RPMI8226 (cell line): ENCODE data around the gene NEBL.
"Not testable (repeated sequence)": the region's sequence is repeated elsewhere in the genome, so short reads cannot be mapped to it uniquely, and the experiment has no call there.

Experiments
- DNase-seq: peaks from one replicate; pipeline ENCODE4 v3.0.0-alpha.2; 2015

Gene NEBL, protein sequence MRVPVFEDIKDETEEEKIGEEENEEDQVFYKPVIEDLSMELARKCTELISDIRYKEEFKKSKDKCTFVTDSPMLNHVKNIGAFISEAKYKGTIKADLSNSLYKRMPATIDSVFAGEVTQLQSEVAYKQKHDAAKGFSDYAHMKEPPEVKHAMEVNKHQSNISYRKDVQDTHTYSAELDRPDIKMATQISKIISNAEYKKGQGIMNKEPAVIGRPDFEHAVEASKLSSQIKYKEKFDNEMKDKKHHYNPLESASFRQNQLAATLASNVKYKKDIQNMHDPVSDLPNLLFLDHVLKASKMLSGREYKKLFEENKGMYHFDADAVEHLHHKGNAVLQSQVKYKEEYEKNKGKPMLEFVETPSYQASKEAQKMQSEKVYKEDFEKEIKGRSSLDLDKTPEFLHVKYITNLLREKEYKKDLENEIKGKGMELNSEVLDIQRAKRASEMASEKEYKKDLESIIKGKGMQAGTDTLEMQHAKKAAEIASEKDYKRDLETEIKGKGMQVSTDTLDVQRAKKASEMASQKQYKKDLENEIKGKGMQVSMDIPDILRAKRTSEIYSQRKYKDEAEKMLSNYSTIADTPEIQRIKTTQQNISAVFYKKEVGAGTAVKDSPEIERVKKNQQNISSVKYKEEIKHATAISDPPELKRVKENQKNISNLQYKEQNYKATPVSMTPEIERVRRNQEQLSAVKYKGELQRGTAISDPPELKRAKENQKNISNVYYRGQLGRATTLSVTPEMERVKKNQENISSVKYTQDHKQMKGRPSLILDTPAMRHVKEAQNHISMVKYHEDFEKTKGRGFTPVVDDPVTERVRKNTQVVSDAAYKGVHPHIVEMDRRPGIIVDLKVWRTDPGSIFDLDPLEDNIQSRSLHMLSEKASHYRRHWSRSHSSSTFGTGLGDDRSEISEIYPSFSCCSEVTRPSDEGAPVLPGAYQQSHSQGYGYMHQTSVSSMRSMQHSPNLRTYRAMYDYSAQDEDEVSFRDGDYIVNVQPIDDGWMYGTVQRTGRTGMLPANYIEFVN

DNA sequence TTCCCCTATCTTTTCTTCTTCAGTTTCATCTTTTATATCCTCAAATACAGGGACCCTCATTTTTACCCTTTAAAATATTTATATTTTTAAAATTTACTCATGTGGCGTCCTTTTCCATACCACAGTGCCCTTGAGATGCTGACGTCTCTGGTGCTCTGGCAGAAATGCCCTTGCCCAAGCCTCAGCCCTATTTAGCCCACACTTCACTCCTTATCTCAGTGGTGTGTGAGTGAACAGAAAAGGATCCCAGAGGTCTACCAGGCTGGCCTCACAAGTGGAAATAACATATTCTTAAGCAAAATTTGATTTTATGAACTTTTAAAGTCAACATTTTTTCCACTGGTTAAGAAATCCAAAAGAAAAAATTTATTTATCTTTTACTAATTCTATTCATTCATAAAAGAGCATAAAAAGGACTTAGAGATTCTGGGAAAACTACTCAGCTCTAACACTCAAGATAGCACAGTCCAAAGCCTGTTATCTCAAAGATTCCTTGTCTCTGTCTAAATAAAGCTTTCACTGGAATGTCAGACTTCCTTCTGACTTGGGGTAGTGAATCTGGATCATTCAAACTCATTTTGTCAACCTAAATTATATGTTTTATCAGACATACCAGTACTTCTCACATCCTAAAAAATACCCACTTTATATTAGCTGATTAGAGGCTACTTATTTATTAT is at the start of gene NEBL:
Gene NEBL, minus strand, starts transcription at position 166 of the 680 bp plus-strand sequence. Its CDS starts 106 bp downstream, at position 60.
- DNase-seq, result no peak

- DNase-seq, result no peak
Observed at GRCh38 chr10:20945546-20946332, 48.6 kb upstream of the NEBL start.

DNA sequence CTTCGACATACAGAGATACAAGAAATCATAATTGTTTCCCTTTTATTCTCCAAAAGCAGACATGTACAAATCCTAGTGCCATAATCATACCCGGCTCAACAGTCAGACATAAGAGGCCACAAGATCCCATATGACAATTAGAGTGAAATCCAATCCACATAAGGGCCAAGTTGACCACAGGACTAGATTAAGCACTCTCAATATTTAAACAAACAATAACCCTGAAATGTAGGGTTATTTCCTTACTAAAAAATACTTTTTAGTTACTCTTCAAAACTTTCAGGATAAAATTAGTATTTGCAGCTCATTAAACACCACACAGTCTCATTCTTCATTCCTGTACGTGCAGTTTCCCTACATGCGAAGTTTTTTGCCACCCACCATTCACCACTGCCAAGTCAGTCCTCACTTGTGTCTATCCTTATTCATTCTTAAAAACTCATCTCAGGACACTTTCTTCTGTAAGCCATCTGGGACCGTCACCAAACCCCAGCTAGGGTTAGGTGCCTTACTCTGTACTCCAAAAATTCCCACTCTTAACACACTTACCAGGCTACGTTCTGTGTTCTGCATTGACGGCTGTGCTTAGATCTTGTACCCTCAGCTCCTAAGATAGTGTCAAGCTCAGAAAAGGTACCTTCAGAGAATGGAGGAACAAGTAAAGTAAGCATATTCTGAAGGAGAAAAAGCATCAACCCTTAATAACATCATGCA is 47.8 kb upstream of the NEBL start:
- no peak for DNase-seq

GRCh38 chr10:20939414-20939813 is 42.3 kb upstream of the NEBL start:
- not testable (repeated sequence) for DNase-seq

DNA sequence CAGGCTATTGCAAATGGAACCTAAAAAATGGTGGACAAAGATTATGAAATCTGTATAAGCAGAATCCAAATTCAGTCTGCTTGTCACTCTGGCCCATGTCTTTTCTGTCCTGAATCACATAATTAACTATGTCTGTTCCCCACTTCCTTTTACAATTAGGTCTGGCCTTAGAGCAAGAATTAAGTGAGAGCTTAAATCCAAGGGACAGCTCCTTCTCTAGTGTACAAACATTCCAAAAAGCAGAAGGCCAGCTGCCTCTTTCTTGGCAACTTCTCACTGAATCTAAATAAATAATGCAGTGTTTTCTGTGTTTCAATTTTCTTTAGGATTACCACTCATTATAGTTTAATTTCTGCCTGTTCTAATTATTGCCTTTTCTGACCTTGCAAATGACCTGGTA is 39.3 kb upstream of the NEBL start:
- no peak for DNase-seq

GRCh38 chr10:20935931-20936330 is 38.8 kb upstream of the NEBL start:
- no peak for DNase-seq

GRCh38 chr10:20935301-20935700 is 38.2 kb upstream of the NEBL start:
- DNase-seq, result no peak

GRCh38 chr10:20933705-20934104 is 36.6 kb upstream of the NEBL start:
- DNase-seq, result no peak

DNA sequence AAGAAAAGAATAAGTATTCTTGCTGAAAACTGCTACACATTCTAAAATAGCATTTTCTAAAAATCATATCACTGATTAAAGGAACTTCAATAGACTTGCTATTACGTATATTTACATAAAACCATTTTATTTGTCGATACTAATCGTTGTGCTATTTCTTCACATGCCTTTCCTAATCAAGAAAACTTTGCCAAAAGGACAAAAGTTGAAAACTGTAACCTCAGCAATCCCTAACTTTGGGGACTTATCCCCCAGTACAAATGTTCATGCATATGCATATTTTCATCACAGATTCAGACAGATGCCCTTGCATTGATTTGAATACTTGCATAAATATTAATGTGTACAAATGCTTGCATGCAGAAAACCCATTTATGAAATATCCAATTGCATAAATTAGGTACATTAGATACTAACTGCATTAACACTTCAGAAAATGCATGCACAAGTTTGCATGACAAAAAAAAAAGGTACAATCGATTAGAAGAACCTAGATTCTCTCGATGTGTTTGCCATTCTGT is 35.6 kb upstream of the NEBL start:
- no peak for DNase-seq

DNA sequence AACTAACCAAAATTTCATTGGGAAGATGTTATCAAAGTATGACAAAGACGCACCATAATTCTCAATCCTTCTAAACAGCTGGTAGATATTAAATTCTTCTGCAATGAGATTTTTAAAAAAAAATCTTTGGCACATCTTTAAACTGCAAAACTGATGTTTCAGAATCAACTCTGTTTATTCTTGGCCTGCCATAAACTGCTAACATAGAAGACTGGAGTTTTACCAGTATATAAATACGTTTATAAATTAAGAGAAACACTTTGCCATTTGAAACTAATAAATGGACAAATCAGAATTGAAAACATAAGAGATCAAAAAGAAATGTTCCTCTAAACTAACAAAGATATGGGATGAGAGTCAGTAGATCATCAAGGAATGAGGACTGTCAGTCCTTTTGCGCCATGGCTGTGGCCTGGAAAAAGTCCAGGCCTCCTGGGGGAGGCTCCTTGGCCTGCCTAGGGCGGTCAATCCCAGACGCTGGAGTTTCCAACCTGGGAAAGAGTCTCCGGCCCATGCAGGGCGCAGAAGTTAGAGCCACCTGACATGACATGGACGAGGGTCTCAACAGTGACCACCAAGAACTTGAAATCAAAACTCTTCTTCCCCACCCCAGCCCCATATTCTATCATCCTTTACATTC is 34.2 kb upstream of the NEBL start:
- DNase-seq, result no peak

GRCh38 chr10:20927456-20927855 is 30.3 kb upstream of the NEBL start:
- DNase-seq, result no peak

GRCh38 chr10:20922451-20922850 is 25.3 kb upstream of the NEBL start:
- no peak for DNase-seq

DNA sequence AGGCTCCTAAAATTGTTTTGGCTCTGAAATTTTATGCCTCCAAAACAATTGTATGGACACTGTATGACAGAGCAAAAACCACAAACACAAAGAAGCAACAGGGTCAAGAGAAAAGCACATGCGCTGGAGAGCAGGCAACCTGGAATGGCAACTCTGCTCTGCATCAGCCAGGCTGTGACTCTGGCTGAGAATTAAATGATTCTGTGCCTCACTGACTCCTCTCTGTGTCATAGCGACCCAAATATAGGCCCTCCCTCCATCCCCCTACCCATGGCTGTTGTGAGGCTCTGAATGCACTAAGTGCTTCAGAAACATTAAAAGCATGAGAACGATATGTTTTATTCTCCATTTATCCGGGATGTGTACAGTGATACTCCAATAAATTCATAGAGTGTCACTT is 24.9 kb upstream of the NEBL start:
- DNase-seq, result no peak

DNA sequence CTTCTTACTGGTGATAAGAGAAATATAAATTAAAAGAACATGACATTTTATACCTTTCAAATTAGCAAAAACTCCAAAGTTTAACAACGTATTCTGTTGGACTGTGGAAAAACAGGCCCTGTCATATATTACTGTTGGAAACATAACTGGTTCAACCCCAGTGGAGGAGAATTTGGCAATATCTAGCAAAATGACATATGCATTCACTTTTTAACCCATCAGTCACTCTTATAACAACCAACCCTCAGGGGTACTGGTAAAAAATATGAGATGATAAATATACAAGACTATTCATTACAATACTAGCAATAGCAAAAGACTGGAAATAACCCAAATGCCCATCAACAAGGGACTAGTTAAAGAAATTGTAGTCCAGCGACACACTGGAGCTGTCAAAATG is 22.9 kb upstream of the NEBL start:
- no peak for DNase-seq

DNA sequence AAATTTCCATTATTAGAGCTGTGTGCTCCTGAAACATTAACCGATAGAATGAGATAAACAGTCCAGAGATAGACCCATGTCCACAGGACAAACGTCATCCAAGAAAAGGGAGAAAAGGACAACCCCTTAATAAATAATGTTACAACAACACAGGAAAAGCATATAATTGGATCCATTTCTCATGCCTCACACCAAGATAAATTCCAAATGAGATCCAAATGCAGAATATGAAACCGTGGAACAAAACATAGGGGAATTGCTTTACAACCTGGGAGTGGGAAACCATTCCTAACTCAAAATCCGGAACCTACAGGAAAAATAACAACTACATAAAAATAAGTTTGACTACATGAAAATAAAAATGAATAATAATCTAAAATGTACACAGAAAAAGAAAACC is 22.4 kb upstream of the NEBL start:
- DNase-seq, result no peak

GRCh38 chr10:20916976-20917375 is 19.9 kb upstream of the NEBL start:
- DNase-seq, result no peak

DNA sequence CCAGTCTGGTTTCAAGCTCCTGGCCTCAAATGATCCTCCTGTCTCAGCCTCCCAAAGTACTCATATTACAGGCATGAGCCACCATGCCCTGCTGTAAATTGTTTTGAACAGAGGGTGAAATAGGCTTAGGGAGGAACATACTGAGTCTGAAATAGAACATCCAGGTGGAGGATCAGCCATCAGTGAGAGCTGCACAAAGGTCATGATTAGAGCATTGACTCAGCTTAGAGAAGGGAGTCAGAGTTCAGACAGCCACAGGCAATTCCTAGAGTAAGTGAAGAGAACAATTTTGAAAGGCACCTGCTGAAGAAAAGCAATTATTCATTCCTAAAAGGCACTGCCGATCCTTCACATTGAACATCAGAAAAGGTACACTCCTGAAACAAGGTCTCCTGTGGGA is 15.9 kb upstream of the NEBL start:
- no peak for DNase-seq

DNA sequence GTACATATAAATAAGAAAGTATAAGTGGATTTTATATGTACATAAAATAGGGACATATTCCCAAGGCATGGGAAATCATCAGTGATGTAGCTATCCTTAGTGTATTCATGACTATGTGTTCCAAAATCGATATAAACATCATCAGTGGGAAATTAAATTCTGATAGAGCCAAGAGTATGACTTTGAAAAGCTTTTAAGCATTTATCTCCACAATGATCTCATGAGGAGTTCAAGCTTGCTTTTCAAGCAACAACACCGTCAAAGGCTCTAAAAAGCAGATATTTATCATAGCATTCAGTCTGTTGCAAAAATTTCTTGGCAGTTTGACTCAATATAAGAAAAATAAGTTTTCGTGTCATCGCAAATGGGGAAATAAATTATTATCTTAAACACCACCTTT is 14.5 kb upstream of the NEBL start:
- DNase-seq, result no peak

- no peak for DNase-seq
Observed at GRCh38 chr10:20909801-20910200, 12.7 kb upstream of the NEBL start.

GRCh38 chr10:20908391-20908790 is 11.3 kb upstream of the NEBL start:
- DNase-seq, result no peak
